ENCODE results near the gene SMAD3.

DNA sequence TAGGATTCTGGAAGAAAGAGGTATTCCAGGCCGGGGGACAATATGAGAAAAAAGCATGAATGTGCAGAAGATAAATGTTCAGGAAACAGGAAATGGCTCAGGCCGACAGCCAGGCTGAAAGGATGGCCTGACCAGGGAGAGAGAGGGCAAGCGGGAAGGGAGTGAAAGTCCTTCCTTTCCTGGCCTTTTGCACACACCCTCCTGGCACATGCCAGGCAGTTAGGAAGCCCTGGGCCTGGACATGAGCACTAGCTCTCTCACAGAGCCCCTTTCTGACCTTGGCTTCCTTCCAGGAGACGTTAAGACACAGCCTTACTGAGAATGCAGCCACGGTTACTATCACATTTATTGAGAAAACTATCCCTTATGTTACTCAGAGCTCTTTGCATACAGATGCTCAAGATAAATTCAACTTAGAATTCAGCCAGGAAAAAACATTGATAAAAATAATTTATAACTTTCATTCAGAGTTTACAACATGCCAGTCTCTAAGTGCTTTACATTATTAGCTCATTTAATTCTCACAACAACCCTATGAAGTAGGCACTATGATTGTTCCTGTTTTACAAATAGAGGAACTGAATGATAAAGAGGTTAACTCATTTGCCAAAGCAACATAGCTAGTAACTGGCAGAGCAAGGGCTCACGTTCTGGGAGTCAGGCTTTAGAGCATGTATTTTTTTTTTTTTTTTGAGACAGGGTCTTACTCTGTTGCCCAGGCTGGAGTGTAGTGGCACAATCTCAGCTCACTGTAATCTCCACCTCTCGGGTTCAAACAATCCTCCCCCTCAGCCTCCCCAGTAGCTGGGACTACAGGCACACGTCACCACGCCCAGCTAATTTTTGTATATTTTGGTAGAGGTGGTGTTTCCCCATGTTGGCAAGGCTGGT, 39.4 kb upstream of the SMAD3 start:
- TF ChIP-seq, protein P1, sequence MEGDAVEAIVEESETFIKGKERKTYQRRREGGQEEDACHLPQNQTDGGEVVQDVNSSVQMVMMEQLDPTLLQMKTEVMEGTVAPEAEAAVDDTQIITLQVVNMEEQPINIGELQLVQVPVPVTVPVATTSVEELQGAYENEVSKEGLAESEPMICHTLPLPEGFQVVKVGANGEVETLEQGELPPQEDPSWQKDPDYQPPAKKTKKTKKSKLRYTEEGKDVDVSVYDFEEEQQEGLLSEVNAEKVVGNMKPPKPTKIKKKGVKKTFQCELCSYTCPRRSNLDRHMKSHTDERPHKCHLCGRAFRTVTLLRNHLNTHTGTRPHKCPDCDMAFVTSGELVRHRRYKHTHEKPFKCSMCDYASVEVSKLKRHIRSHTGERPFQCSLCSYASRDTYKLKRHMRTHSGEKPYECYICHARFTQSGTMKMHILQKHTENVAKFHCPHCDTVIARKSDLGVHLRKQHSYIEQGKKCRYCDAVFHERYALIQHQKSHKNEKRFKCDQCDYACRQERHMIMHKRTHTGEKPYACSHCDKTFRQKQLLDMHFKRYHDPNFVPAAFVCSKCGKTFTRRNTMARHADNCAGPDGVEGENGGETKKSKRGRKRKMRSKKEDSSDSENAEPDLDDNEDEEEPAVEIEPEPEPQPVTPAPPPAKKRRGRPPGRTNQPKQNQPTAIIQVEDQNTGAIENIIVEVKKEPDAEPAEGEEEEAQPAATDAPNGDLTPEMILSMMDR (IDR thresholded peaks at IDR 0.05): no peak
- no peak for TF ChIP-seq POLR2A (IDR thresholded peaks at IDR 0.05)
